Aorta (tissue), 5 donors: ENCODE results near the gene EGR1. TPM values are rescaled to one million over a fixed set of nuclear protein-coding genes. Genes with fewer than 3 reads are reported as not detected.

Experiments used
- ATAC-seq: fragments of 200-7000 bp; cut with Tn5 transposase; one replicate; pipeline ENCODE4 v1.9.1; 2022; ENCODE audit warnings: moderate library complexity; ENCODE audit not compliant: low FRiP score
- DNase-seq, 2 donors: peaks; one replicate each; pipeline ENCODE4 v3.0.0-alpha.2; 2020
- H3K27ac ChIP-seq, 2 donors: one replicate each; pipeline ENCODE4 v1.5.1; 2013; ENCODE audit warnings: low read length in 2 of 2, mild to moderate bottlenecking in 2 of 2, moderate library complexity in 2 of 2, control low read depth in 1 of 2, inconsistent platforms in 1 of 2, low read depth in 1 of 2
- H3K27me3 ChIP-seq, 2 donors: one replicate each; pipeline ENCODE4 v1.6.1; 2013; ENCODE audit warnings: control low read depth in 1 of 2, low read length in 1 of 2, mild to moderate bottlenecking in 1 of 2, moderate library complexity in 1 of 2; ENCODE audit not compliant: insufficient read depth in 2 of 2, control insufficient read depth in 1 of 2
- H3K36me3 ChIP-seq, 2 donors: one replicate each; pipeline ENCODE4 v1.6.1; 2013; ENCODE audit warnings: control low read depth in 1 of 2, low read length in 1 of 2, mild to moderate bottlenecking in 1 of 2; ENCODE audit not compliant: insufficient read depth in 2 of 2, control insufficient read depth in 1 of 2
- H3K4me1 ChIP-seq, 2 donors: one replicate each; pipeline ENCODE4 v1.6.1; 2013; ENCODE audit warnings: low read length in 2 of 2, control low read depth in 1 of 2, mild to moderate bottlenecking in 1 of 2, moderate library complexity in 1 of 2; ENCODE audit not compliant: insufficient read depth in 2 of 2, control insufficient read depth in 1 of 2
- H3K4me3 ChIP-seq, 2 donors: one replicate each; pipeline ENCODE4 v1.5.1; 2013; ENCODE audit warnings: low read length in 2 of 2, control low read depth in 1 of 2, mild to moderate bottlenecking in 1 of 2
- H3K9me3 ChIP-seq: one replicate; pipeline ENCODE4 v1.6.1; 2013; ENCODE audit warnings: mild to moderate bottlenecking, low read length; ENCODE audit not compliant: control insufficient read depth
- WGBS, 2 donors: extraction: QIAGEN DNeasy Blood & Tissue Kit; methylation state at CpG; one replicate each; pipeline ENCODE4 v1.1.7; 2013; 5-methylcytosine and 5-hydroxymethylcytosine counted together
- intact Hi-C, 2 donors: fragments of 100-400 bp; cut with DNase I; formaldehyde crosslinking; loops; one replicate each; pipeline versions ENCODE4 v1.14.2 to v1.15.0; 2022
- long read RNA-seq, 2 donors: library from polyadenylated mRNA; unstranded; transcript quantifications; one replicate each; pipeline ENCODE4 v2.0.0, GENCODE V29; 2020 to 2021
- polyA plus RNA-seq, 2 donors: library from polyadenylated mRNA; stranded (reverse); fragments of 200-250 nt; gene quantifications; one replicate each; pipeline ENCODE4 v1.2.3, GENCODE V29; 2013
- total RNA-seq, 2 donors: library from RNA; stranded (reverse); fragmentation: NEBNext Ultra II Directional; extraction: Animal tissue kit (Norgen Biotek cat#: 25700); gene quantifications; one replicate each; pipeline ENCODE4 v1.2.1, GENCODE V29; 2021
- donor health status: healthy with polysubstance abuse.
- donor health status: Bipolar disorder and iron deficiency.
- donor health status: DM: no; HTN: no; CAD: no.
- donor health status: DM: no; HTN: no; CAD: no.
- donor health status: DM: yes; HTN: yes; CAD: no.

The EGR1 gene
- 100 to 1,000 TPM; 158 to 669 TPM for total RNA-seq
- 100 to 1,000 TPM in 1 of 2 donors, 10 to 100 TPM in 1; 61.5 to 300 TPM for polyA plus RNA-seq
- long read RNA-seq, donor 1, transcript EGR1-201 (2 exons, 3,138 nt), result major isoform, 8 of 184 reads
- long read RNA-seq, donor 1, partial matches to known transcripts, result 176 of 184 reads
- long read RNA-seq, donor 1, other reads (novel, unspliced or antisense), result 0 of 184 reads
- long read RNA-seq, donor 2, transcript EGR1-201 (2 exons, 3,138 nt), result major isoform, 30 of 54 reads
- long read RNA-seq, donor 2, partial matches to known transcripts, result 0 of 54 reads
- long read RNA-seq, donor 2, other reads (novel, unspliced or antisense), result 24 of 54 reads

DNA sequence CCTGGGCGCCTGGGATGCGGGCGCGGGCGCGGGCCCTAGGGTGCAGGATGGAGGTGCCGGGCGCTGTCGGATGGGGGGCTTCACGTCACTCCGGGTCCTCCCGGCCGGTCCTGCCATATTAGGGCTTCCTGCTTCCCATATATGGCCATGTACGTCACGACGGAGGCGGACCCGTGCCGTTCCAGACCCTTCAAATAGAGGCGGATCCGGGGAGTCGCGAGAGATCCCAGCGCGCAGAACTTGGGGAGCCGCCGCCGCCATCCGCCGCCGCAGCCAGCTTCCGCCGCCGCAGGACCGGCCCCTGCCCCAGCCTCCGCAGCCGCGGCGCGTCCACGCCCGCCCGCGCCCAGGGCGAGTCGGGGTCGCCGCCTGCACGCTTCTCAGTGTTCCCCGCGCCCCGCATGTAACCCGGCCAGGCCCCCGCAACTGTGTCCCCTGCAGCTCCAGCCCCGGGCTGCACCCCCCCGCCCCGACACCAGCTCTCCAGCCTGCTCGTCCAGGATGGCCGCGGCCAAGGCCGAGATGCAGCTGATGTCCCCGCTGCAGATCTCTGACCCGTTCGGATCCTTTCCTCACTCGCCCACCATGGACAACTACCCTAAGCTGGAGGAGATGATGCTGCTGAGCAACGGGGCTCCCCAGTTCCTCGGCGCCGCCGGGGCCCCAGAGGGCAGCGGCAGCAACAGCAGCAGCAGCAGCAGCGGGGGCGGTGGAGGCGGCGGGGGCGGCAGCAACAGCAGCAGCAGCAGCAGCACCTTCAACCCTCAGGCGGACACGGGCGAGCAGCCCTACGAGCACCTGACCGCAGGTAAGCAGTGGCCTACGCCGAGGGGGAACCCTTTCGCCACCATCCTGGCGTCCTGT is at the start of gene EGR1:
EGR1 (plus strand) TSS at position 219 of the 864 bp plus-strand sequence; CDS start at position 502, 283 bp downstream.
- DNase-seq (peak; percentile 97), ATAC-seq (peak; percentile 77)
- peak within 1 kb of the TSS; percentile 60 for H3K4me3 ChIP-seq
- 1% methylated on average over 66 to 85 of the region's 85 CpGs for WGBS, 2 donors
- no peaks in the 10 kb centered on the region for H3K4me1 ChIP-seq
- peaks cover 0 to 2% of the 10 kb centered on the region in 2 donors for H3K27me3 ChIP-seq
- no peaks in the 10 kb centered on the region for H3K36me3 ChIP-seq
- no peaks in the 10 kb centered on the region for H3K9me3 ChIP-seq
- intact Hi-C loops, result loop anchor here (2.0 to 10.0 kb wide), 2 partner anchors 27 to 289 kb away; partner anchors contain the start of gene CTNNA1 (in 1 of the 2)
- H3K27ac ChIP-seq, result peak within 1 kb of the TSS; percentile 7 to 93

DNA sequence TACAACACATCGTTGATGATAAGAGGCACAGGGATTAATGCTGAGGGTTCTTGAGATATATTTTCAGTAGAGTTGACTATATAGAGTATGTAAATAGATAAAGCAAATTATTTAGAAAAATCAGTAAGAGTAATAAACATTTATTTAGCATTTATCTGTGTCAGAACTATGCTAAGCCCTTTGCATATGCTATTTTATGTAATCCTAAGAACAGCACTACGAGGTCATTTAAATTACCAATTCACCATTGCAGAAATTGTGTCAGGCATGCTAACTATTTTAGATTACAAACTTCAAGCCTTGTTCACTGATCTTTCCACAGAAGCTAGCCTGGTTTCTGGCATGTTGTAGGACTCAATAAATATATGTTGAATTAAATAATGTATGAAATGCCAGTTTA is 46.8 kb upstream of the EGR1 start:
- peaks cover 0 to 2% of the 10 kb centered on the region in 2 donors for H3K4me1 ChIP-seq
- DNase-seq, result no peak
- no peaks in the 10 kb centered on the region for H3K27me3 ChIP-seq
- 85 to 93% methylated on average over 2 of the region's 2 CpGs for WGBS, 2 donors
- H3K4me3 ChIP-seq, result no peak overlapping the region
- no peak overlapping the region for H3K27ac ChIP-seq
- peaks cover 4 to 19% of the 10 kb centered on the region in 2 donors for H3K36me3 ChIP-seq
- ATAC-seq, result no peak
- H3K9me3 ChIP-seq, result no peaks in the 10 kb centered on the region
- intact Hi-C loops, result no loop called here

DNA sequence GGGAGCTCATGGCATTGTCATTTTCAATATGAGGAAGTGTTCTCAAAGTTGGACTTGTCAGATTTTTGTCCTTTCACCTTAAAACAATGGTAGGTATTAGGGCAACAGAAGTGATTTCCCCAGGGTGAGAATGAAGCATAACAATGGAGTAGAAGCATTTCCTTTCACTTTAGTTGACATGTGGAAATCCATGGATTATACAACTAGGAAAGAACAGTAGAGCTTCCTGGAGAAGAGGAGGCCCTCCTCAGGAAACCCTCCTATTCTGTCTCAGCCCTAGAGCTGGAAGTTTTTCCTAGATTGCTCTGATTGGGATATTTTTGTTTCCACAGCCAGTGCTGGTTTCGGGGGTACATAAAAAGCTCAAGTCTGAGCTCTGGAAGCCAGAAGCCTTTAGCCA is 40.2 kb upstream of the EGR1 start:
- Histone ChIP-seq H3K4me1 (no peaks in the 10 kb centered on the region), H3K27ac (no peak overlapping the region), H3K27me3 (no peaks in the 10 kb centered on the region), H3K36me3 (peaks cover 11 to 23% of the 10 kb centered on the region in 2 donors), H3K4me3 (no peak overlapping the region), H3K9me3 (no peaks in the 10 kb centered on the region)
- ATAC-seq, result no peak
- intact Hi-C loops, result no loop called here
- no peak for DNase-seq
- WGBS, 2 donors, result 99 to 100% methylated on average over 1 of the region's 1 CpG

DNA sequence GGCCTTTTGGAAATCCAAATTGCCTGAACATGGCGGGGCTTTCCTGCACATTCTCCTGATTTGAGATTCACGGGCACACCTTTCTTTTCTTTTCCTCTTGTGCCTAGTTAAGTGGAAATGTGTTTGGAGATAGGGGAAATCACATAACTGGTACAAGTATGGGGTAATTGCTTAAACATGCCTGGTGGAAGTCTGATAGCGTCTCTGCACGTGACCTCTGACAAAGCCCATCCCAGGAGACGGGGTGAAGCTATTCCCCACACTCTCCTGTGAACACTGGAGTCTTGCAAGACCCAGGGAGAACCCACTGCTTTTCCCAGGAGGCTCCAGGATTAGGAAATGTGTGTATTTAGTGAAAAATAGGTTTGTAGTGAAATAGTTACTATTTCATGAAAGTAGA is 29.3 kb upstream of the EGR1 start:
- ATAC-seq (no peak), DNase-seq (no peak)
- Histone ChIP-seq H3K27ac (no peak overlapping the region), H3K4me1 (no peaks in the 10 kb centered on the region), H3K36me3 (peaks cover 9 to 13% of the 10 kb centered on the region in 2 donors), H3K27me3 (no peaks in the 10 kb centered on the region), H3K9me3 (no peaks in the 10 kb centered on the region), H3K4me3 (no peak overlapping the region)
- WGBS, 2 donors, result 61 to 64% methylated on average over 5 of the region's 5 CpGs
- intact Hi-C loops, result no loop called here

DNA sequence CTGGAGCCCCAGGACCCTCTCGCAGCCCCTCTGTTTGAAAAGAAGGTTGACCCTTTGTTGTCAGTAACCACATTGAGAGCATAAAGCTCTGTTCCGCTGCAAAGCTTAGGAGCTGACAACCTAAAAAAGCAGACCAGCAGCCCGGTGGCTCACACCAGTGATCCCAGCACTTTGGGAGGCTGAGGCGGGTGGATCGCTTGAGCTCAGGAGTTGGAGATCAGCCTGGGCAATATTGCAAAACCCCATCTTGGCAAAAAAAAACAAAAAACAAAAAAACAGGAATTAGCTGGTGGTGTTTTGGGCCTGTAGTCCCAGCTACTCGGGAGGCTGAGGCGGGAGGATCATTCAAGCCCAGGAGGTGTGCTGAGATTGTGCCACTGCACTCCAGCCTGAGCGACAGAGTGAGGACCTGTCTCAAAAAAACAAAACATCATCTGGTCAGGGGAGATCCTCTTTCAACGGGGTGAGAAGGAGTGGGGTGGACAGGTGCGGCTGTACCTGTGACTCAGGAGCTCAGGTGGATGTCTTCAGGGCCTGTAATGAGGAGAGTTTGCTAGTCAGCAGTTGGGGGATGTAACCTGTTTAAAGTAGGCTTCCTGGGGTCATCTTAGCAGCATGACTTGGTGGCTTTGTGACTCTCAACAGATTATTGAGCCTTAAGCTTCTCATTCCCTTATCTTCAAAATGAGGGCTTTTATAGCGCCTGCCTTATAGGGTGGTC is 27.1 kb upstream of the EGR1 start:
- no peaks in the 10 kb centered on the region for H3K4me1 ChIP-seq
- intact Hi-C loops, result no loop called here
- peaks cover 4 to 7% of the 10 kb centered on the region in 2 donors for H3K36me3 ChIP-seq
- DNase-seq (no peak), ATAC-seq (no peak)
- WGBS, 2 donors, result 77 to 79% methylated on average over 11 of the region's 11 CpGs
- H3K27me3 ChIP-seq, result no peaks in the 10 kb centered on the region
- H3K27ac ChIP-seq, result no peak overlapping the region
- peak overlapping the region; percentile 5 to 56 for H3K4me3 ChIP-seq
- no peaks in the 10 kb centered on the region for H3K9me3 ChIP-seq

DNA sequence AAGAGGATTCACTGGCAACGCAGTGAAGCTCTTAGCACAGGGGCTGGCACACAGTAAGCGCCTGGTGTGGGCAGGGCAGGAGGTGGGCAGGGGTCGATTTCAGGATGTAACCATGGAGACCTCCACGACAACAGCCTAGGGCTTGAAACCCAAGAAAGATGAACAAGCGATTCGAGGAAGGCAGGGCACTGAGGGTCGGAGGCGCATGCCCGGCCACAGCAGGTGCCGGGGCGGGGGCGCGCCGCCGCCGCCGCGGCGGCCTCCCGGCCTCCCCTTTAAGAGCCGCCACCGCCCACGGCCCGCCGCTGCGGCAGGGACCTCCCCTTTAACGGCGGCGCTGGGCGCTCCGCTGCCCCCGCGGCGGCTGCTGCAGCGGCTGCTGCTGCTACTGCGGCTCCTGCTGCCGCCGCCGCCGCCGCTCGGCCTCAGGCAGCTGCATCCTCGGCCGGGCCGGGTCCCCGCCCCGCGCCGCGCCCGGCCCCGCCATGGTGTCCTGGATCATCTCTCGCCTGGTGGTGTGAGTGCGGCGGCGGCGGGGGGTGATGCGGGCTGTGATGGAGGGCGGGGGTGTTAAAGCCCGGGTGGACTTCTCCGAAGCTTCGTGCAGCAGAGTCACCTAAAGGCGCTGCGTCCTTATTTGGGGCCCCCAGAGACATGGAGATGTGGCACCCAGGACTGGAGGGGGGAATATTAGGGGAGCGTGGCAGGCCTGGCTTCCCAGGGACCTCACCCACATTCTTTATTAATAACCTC is 26.4 kb upstream of the EGR1 start, which contains the start of gene REEP2:
REEP2 (plus strand) TSS at position 334 of the 753 bp plus-strand sequence; CDS start at position 486, 152 bp downstream.
- H3K9me3 ChIP-seq, result no peaks in the 10 kb centered on the region
- H3K4me3 ChIP-seq, result peak within 1 kb of the TSS; percentile 5 to 56
- no peak within 1 kb of the TSS for H3K27ac ChIP-seq
- WGBS, 2 donors, result 0 to 1% methylated on average over 59 to 65 of the region's 65 CpGs
- H3K4me1 ChIP-seq, result no peaks in the 10 kb centered on the region
- peaks cover 4 to 7% of the 10 kb centered on the region in 2 donors for H3K36me3 ChIP-seq
- H3K27me3 ChIP-seq, result no peaks in the 10 kb centered on the region
- ATAC-seq (peak; percentile 46), DNase-seq (peak in 1 of 2 donors; percentile 71)
- intact Hi-C loops, result no loop called here

DNA sequence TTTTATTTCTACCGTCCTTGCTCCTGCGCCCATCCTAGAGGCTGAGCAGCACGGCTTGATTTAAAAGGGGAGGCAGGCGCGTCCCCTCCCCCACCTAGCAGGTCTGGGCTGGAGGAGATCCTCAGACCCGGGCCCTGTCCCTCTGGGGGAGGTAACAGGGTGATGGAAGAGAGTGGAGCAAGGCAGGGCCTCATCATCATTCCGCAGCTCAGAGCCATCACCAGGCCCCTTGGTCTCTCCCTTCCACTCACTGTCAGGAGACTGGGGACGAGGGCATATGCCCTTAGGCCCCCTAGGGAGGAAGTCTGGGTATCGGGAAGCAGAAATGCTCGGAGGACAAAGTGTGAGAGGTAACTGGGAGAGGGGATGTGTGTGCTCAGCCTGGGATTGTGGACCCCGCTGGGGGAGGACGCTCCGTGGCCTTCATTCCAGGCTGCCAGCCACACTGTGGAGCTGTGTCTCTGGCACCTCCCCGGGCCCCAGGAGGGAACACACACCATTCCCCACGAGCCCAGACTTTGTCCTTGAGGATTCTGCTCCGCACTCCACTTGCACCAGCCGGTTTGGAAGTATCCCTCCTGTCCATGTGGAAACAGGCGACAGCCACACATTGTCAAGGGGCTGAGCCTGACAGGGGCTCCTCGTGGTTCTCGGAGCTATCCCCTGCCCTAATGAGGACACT is 25.7 kb upstream of the EGR1 start:
- ATAC-seq (peak; percentile 34), DNase-seq (no peak)
- peaks cover 4 to 7% of the 10 kb centered on the region in 2 donors for H3K36me3 ChIP-seq
- intact Hi-C loops, result no loop called here
- H3K4me3 ChIP-seq, result peak overlapping the region; percentile 5 to 56
- WGBS, 2 donors, result 26 to 28% methylated on average over 19 to 20 of the region's 20 CpGs
- no peaks in the 10 kb centered on the region for H3K27me3 ChIP-seq
- H3K27ac ChIP-seq, result no peak overlapping the region
- H3K4me1 ChIP-seq, result no peaks in the 10 kb centered on the region
- no peaks in the 10 kb centered on the region for H3K9me3 ChIP-seq
